Posterior cingulate gyrus (tissue), 11 donors: Measurements from ENCODE around the gene MAPK8IP3.
A peak's percentile ranks its signal among the peaks of the same experiment; 100 is the strongest.

Experiments used
- DNase-seq, 10 donors: peaks; one replicate each; pipeline versions ENCODE4 v3.0.0 to v3.0.0-alpha.2; 2020 to 2021; ENCODE audit warnings: mixed read lengths in 3 of 10
- intact Hi-C: fragments of 100-400 bp; cut with DNase I; formaldehyde crosslinking; loops from one replicate; pipeline ENCODE4 v1.15.1; 2023

Gene MAPK8IP3

GRCh38 chr16:1769402-1770300 is 63.7 kb downstream of the MAPK8IP3 start:
- intact Hi-C loops = loop anchor here (5.0 kb wide), 3 partner anchors 58 to 193 kb away; partner anchors contain the start of genes FAHD1, HAGH, MAPK8IP3 and RPS2
- no peak for DNase-seq

- peak; percentile 47 to 96 (median 69) for DNase-seq
Measured at GRCh38 chr16:1770328-1771187, 64.6 kb downstream of the MAPK8IP3 start.

DNA sequence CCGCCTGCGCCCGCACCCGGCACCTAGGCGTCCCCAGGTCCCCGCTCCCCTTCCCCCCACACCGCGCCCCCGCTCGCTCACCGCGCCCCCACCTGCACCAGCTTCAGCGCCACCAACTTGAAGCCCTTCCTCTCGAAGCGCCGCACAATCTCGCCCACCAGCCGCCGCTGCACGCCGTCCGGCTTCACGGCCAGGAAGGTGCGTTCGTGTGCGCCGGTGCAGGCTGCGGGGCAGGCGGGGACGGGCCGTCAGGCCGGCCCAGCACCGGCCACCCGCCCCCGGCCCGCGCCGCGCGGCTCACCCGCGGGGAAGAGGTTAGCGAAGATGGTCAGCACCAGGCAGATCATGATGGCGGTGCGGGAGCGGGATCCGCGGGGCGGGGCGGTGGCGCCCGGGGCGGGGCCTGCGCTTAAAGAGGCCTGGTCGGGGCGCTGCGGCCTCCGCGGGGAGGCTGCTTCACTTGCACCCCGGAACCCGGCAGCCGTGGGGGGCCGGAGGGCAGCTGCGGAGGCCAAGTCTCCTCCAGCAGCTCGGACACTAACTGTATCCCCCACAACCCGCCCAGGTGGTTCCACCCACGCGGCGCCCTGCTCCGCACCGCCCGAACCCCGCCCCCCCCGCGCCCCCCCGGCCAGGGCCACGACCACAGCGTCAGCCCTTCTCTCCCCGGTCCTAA is 65.3 kb downstream of the MAPK8IP3 start, which contains the start of gene NME3:
Gene NME3 (minus strand): TSS at position 356 of the 676 bp plus-strand sequence. CDS start 9 bp downstream, at position 347.
- peak; percentile 65 to 98 (median 78) for DNase-seq
- intact Hi-C loops = loop anchor here (5.0 kb wide), 3 partner anchors 56 to 191 kb away; partner anchors contain the start of genes FAHD1, HAGH, MAPK8IP3 and RPS2

More at GRCh38 chr16:1770328-1771187, 64.6 kb downstream of the MAPK8IP3 start:
- intact Hi-C loops = loop anchor here (5.0 kb wide), 3 partner anchors 57 to 192 kb away; partner anchors contain the start of genes FAHD1, HAGH, MAPK8IP3 and RPS2

- no peak for DNase-seq
- intact Hi-C loops = loop anchor here (5.0 kb wide), 3 partner anchors 55 to 190 kb away; partner anchors contain the start of genes FAHD1, HAGH, MAPK8IP3 and RPS2
Measured at GRCh38 chr16:1771864-1772361, 65.9 kb downstream of the MAPK8IP3 start.

DNA sequence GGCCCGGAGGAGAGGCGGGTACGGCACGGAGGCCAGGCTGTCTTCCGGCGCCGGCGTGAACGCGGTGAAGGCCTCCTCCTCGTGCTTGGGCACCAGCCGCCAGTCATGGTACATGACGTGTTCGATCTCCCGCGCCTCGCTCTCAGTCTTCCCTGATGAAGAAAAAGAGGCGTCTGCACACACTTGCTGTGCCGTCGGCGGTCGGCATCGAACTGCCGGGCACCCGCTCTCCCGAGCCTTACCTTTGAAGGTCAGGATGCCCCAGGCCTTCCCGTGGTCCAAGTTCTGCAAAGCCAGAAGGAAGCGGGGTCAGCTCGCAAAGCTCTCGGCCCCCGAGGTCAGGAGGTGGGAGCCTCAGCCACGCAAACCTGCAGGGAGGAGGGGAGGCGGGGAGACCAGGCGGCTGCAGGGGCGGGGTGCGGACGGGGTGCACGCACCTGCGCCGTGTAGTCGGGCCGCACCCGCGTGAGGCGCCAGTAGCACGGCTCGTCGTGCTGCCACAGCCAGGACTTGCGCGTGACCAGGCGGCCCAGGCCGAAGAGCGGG is 66.4 kb downstream of the MAPK8IP3 start, which contains the start of gene EME2:
Gene EME2 (plus strand): TSS at position 449 of the 546 bp plus-strand sequence. CDS start 418 bp downstream, outside the sequence.
- DNase-seq = peak in 1 of 10 donors; percentile 26
- intact Hi-C loops = loop anchor here (5.0 kb wide), 3 partner anchors 55 to 190 kb away; partner anchors contain the start of genes FAHD1, HAGH, MAPK8IP3 and RPS2

DNA sequence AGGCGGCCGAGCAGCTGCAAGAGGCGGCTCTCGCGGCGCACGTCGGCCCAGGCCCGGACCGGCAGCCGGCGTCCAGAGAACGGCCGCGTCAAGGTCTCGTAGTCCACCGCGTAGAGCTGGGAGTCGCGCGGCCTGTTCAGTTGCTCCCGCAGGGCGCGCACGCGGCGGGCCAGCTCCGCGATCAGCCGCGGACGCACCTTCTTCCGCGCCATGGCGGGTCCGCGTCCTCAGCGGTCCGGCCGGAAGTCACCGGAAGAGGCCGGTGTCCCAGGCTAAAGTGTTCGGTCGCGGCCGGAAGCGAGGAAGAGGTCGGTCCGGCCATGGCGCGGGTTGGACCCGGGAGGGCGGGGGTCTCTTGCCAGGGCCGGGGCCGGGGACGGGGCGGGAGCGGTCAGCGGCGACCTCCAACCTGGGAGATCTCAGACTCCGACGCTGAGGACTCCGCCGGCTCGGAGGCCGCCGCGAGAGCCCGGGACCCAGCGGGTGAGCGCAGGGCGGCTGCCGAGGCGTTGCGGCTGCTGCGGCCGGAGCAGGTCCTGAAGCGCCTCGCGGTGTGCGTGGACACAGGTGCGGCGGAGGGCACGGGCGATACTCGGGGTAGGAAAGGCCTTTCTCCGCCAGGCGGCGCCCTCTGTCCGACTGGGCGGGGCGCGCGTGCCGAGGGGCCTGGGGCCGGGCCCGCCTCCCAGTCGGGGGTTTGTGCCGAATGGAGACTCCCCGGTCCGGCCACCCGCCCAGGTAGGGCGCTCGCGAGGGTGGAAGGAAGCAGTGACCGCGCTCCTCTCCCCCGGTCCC is 67.1 kb downstream of the MAPK8IP3 start, which contains the start of gene MRPS34:
Gene MRPS34 (minus strand): TSS at position 227 of the 795 bp plus-strand sequence. CDS start 15 bp downstream, at position 212.
- DNase-seq = peak; percentile 76 to 97 (median 83)
- intact Hi-C loops = loop anchor here (5.0 kb wide), 3 partner anchors 54 to 189 kb away; partner anchors contain the start of genes FAHD1, HAGH, MAPK8IP3 and RPS2

GRCh38 chr16:1773703-1774447 is 67.9 kb downstream of the MAPK8IP3 start:
- intact Hi-C loops = loop anchor here (5.0 kb wide), 3 partner anchors 53 to 188 kb away; partner anchors contain the start of genes FAHD1, HAGH, MAPK8IP3 and RPS2
- DNase-seq = peak in 1 of 10 donors; percentile 33

DNA sequence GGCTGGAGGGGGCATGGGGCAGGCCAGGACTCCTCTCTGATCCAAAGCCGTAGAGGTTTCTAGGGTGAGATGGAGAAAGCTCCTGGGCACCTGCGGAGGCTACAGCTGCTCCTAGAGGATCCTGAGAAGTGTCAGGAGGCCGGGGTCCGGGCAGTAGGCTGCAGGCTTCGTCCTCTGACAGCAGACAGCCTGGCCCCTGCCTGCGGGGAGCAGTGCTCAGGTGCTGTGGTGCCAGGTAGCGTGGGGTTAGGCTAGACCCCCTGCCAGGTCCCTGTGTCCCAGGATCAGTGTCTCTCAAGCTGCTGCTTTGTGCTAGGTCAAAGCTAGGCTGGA is 68.4 kb downstream of the MAPK8IP3 start:
- no peak for DNase-seq
- intact Hi-C loops = loop anchor here (5.0 kb wide), 3 partner anchors 53 to 188 kb away; partner anchors contain the start of genes FAHD1, HAGH, MAPK8IP3 and RPS2

- intact Hi-C loops = no loop called here
- no peak for DNase-seq
Measured at GRCh38 chr16:1775006-1775845, 69.2 kb downstream of the MAPK8IP3 start.

DNA sequence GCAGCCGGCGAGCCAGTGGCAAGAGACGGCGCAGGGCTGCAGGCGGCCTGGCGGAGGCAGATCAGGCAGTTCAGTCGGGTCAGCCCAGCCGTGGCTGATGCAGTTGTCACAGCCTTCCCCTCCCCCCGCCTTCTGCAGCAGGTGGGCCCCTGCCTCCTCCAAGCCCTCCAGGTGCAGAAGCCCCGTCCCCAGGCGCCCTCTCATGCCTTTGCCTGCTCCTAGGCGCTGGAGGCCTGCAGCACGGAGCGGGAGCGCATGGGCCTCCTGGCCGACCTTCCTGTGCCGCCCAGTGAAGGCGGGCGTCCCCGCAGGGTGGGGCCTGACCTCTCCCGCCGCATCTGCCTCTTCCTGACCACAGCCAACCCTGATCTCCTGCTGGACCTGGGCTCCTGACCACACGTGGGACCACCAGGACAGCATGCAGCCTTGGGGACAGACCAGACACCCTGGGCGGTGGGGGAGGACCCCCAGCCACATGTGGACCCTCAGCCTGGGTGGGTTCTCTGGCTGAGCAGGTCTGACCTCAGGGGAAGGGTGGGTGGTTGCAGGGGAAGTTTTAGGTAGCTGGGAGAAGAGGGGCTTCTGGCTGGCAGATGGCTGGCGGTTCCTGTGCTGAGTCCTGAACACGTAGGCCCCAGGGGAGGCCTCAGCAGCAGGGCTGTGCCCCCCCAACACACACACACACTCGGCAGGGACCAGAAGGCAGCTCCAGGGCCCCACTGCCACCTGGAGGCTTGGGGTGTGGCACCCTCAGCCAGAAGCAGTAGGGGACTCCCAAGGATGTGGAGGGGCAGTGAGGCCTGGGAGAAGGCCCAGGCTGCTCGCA is 70.1 kb downstream of the MAPK8IP3 start:
- intact Hi-C loops = no loop called here
- DNase-seq = no peak

GRCh38 chr16:1776672-1776955 is 70.6 kb downstream of the MAPK8IP3 start:
- intact Hi-C loops = no loop called here
- DNase-seq = no peak

DNA sequence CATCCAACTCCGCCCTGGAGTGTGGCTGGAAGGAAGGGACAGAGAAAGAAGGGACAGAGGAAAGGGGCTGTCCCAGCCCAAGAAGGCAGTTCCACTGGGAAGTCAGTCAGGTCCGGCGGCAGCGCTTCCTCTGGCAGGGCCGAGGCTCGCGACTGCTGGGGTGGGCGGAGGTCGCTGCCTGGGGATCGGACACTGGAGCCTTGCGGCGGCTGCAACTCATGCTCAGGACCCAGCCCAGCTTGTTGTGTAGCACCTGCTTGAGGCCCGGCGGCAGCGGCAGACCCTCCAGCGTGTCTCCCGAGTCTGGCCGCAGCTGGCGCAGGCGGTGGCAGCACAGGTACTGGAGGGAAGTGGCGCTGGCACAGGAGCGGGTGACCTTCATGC is 71.0 kb downstream of the MAPK8IP3 start:
- intact Hi-C loops = no loop called here
- DNase-seq = no peak

DNA sequence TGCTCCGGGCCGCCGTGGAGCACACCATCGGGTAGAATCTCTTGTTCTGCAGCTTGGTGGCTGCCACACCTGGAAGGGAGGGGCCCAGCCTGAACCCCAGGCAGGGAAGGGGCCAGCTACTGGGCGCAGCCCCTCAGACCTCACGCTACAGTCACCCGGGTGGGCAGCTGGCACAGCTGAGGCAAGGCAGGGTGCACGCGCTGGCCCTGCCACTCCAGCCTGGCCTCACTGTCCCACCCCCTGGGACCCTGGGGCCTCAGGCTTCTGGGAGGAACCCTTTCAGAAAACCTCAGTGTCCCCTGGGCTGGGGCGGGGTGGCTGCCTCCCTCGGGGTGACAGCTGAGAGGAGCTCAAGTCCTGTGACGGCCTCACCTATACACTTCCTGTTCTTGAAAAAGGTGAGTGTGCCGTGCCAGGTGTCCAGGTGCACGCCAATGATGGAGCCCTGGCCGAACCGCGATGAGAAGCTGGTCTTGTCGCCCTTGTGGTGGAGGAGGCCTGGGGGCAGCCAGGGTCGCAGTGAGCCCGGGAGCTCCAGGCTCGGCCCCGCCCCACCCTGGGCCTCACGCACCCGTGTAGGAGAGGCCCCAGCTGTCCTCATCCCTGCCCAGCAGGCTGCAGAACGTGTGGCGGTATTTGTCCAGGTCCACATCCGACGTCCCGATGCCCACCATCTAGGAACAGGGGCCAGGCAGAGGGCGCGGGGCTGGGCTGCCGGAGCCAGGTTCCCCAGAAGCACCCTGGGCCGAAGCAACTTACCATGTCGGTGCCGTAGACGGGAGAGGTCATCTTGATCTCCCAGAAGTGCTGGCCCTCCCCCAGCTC is 71.6 kb downstream of the MAPK8IP3 start:
- no peak for DNase-seq
- intact Hi-C loops = no loop called here

DNA sequence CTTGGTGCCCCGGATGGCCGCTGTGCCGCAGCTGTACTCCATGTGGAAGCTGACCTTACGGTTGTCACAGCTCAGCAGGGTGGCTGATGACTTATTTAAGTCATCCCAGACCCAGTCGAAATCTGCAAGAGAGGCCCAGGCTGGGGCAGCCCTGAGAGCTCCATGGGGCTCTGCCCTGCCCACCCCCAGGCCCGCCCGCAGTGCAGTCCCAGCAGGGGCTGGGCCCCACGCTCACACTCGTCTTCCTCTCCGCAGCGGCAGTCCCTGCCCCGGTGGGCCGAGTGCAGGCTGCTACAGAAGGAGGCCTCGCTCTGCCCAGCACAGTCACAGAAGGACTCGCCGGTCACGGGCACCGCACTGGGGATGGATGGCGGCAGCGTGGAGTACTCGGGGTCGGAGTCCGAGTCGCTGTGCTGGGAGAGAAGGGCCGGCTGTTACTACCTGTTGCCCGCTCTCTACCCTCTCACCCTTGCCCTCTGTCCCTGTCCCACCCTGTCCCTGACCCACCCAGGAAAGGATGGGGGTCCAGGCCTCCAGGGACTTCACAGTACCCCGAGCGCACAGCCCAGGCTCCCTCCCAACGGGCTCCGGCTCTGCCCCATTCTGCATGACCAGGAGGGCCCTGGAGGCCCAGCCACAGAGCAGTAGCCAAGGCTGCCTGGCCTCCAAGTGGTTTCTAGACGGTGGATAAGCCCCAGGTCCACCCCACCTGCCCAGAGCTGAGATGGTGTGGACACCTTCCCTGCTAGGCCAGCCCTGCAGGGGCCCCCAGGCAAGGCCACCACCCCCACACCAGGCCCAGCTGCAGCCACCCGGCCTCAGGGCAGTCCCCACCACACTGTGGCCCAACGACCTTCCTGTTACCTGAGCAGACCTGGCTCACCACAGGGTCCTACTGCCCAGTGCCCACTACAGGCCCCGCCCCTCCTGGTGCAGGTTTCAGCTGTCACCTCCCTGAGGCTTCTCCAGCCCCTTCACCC is 72.5 kb downstream of the MAPK8IP3 start:
- intact Hi-C loops = no loop called here
- peak in 1 of 10 donors; percentile 83 for DNase-seq
